ENCODE data around the gene RASD1. TPM values are rescaled to one million over a fixed set of nuclear protein-coding genes. Genes with fewer than 3 reads are reported as not detected.

RASD1 gene
- total RNA-seq, 4 donors from 2014 or later = 1.1 to 8.4 (median 4.3) TPM

- Histone ChIP-seq H3K9me3 (no peaks in the 10 kb centered on the region), H3K36me3 (peaks cover 0 to 35% (median 0%) of the 10 kb centered on the region in 3 donors), H3K4me1 (peaks cover 0 to 12% (median 4%) of the 10 kb centered on the region in 3 donors), H3K27ac (no peak overlapping the region), H3K27me3 (no peaks in the 10 kb centered on the region), H3K4me3 (no peak overlapping the region)
- intact Hi-C loops (cut with DNase I) = no loop called here
- no peak for TF ChIP-seq CTCF (IDR thresholded peaks at IDR 0.05)
- TF ChIP-seq POLR2A (IDR thresholded peaks at IDR 0.05) = no peak
- no peak for DNase-seq
- WGBS, 2 donors = 84 to 95% methylated on average over 6 to 11 of the region's 14 CpGs
Measured at GRCh38 chr17:17516941-17517720, 20.9 kb upstream of the RASD1 start.

- intact Hi-C loops (cut with DNase I) = no loop called here
- peaks cover 0 to 21% (median 9%) of the 10 kb centered on the region in 3 donors for H3K4me1 ChIP-seq
- H3K9me3 ChIP-seq = no peaks in the 10 kb centered on the region
- no peak overlapping the region for H3K27ac ChIP-seq
- H3K4me3 ChIP-seq = no peak overlapping the region
- H3K36me3 ChIP-seq = peaks cover 0 to 28% (median 0%) of the 10 kb centered on the region in 3 donors
- WGBS, 2 donors = 81 to 82% methylated on average over 15 to 18 of the region's 21 CpGs
- H3K27me3 ChIP-seq = no peaks in the 10 kb centered on the region
- DNase-seq = no peak
- TF ChIP-seq POLR2A (IDR thresholded peaks at IDR 0.05) = no peak
- TF ChIP-seq CTCF (IDR thresholded peaks at IDR 0.05) = no peak
Measured at GRCh38 chr17:17515934-17516930, 20.0 kb upstream of the RASD1 start.

- Histone ChIP-seq H3K4me1 (peaks cover 0 to 30% (median 16%) of the 10 kb centered on the region in 3 donors), H3K27ac (no peak overlapping the region), H3K9me3 (no peaks in the 10 kb centered on the region), H3K4me3 (no peak overlapping the region), H3K27me3 (no peaks in the 10 kb centered on the region), H3K36me3 (peaks cover 0 to 18% (median 0%) of the 10 kb centered on the region in 3 donors)
- intact Hi-C loops (cut with DNase I) = no loop called here
- DNase-seq = no peak
- 77 to 85% methylated on average over 7 to 12 of the region's 21 CpGs for WGBS, 2 donors
- TF ChIP-seq POLR2A (IDR thresholded peaks at IDR 0.05) = no peak
Measured at GRCh38 chr17:17514993-17515933, 19.1 kb upstream of the RASD1 start.

- TF ChIP-seq CTCF (IDR thresholded peaks at IDR 0.05) (no peak), POLR2A (IDR thresholded peaks at IDR 0.05) (no peak)
- intact Hi-C loops (cut with DNase I) = no loop called here
- Histone ChIP-seq H3K9me3 (no peaks in the 10 kb centered on the region), H3K4me3 (no peak overlapping the region), H3K27ac (no peak overlapping the region), H3K36me3 (peaks cover 0 to 13% (median 0%) of the 10 kb centered on the region in 3 donors), H3K4me1 (peaks cover 0 to 30% (median 16%) of the 10 kb centered on the region in 3 donors), H3K27me3 (no peaks in the 10 kb centered on the region)
- DNase-seq = no peak
- 50 to 90% methylated on average over 2 to 4 of the region's 16 CpGs for WGBS, 2 donors
Measured at GRCh38 chr17:17514361-17514992, 18.3 kb upstream of the RASD1 start.
